GM12801 (cell line): ENCODE results near the gene THBS3.

Source experiments
- CTCF ChIP-seq: IDR thresholded peaks from one replicate; pipeline ENCODE4 v1.5.1; 2011; ENCODE audit warnings: control low read depth; ENCODE audit not compliant: insufficient read length; ENCODE audit errors: extremely low read depth

Gene THBS3

GRCh38 chr1:155169541-155169940, 38.2 kb downstream of the THBS3 start:
- no peak for TF ChIP-seq CTCF

- TF ChIP-seq CTCF: no peak
Measured at GRCh38 chr1:155168456-155169210, 39.1 kb downstream of the THBS3 start.

- no peak for TF ChIP-seq CTCF
Measured at GRCh38 chr1:155167166-155168104, 40.3 kb downstream of the THBS3 start.

GRCh38 chr1:155166471-155167165, 41.1 kb downstream of the THBS3 start:
- no peak for TF ChIP-seq CTCF

- TF ChIP-seq CTCF: no peak
Measured at GRCh38 chr1:155166051-155166470, 41.6 kb downstream of the THBS3 start.

- no peak for TF ChIP-seq CTCF
Measured at GRCh38 chr1:155160128-155160527, 47.6 kb downstream of the THBS3 start.

- no peak for TF ChIP-seq CTCF
Measured at GRCh38 chr1:155158991-155159390, 48.7 kb downstream of the THBS3 start.
